Mesenchymal stem cell (in vitro differentiated cells and primary cell): ENCODE measurements around the gene TOGARAM2.

ENCODE experiments used
- DNase-seq: peaks from one replicate; pipeline ENCODE4 v3.0.0-alpha.2; 2013
- H2AFZ ChIP-seq: one replicate; pipeline ENCODE4 v1.6.1; 2013; ENCODE audit warnings: low read depth, mild to moderate bottlenecking, control low read depth, inconsistent platforms, low read length, moderate library complexity
- H2AK5ac ChIP-seq: 2 replicates; pipeline ENCODE4 v1.6.1; 2013; ENCODE audit warnings: low read length, moderate library complexity, mild to moderate bottlenecking, inconsistent platforms; ENCODE audit not compliant: severe bottlenecking
- H2BK120ac ChIP-seq: one replicate; pipeline ENCODE4 v1.6.1; 2013; ENCODE audit warnings: low read depth, mild to moderate bottlenecking, inconsistent platforms, low read length, moderate library complexity
- H2BK12ac ChIP-seq, 2 experiments: one replicate each; pipeline ENCODE4 v1.6.1; 2013; ENCODE audit warnings: inconsistent platforms in 2 of 2, low read length in 2 of 2, mild to moderate bottlenecking in 2 of 2, moderate library complexity in 2 of 2, control low read depth in 1 of 2
- H2BK15ac ChIP-seq: one replicate; pipeline ENCODE4 v1.6.1; 2013; ENCODE audit warnings: mild to moderate bottlenecking, low read depth, inconsistent platforms; ENCODE audit not compliant: poor library complexity, severe bottlenecking
- H2BK5ac ChIP-seq: 2 replicates; pipeline ENCODE4 v1.6.1; 2013; ENCODE audit warnings: low read depth, mild to moderate bottlenecking, low read length, control low read depth, inconsistent platforms; ENCODE audit not compliant: poor library complexity, severe bottlenecking
- H3K14ac ChIP-seq, 2 experiments: one replicate each; pipeline ENCODE4 v1.6.1; 2013; ENCODE audit warnings: inconsistent platforms in 2 of 2, low read length in 2 of 2, control low read depth in 1 of 2, mild to moderate bottlenecking in 1 of 2, moderate library complexity in 1 of 2
- H3K18ac ChIP-seq, 2 experiments: one replicate each; pipeline ENCODE4 v1.6.1; 2013; ENCODE audit warnings: inconsistent platforms in 2 of 2, low read length in 2 of 2, control low read depth in 1 of 2, low read depth in 1 of 2, mild to moderate bottlenecking in 1 of 2
- H3K23ac ChIP-seq, 2 experiments: one replicate each; pipeline ENCODE4 v1.6.1; 2013; ENCODE audit warnings: inconsistent platforms in 2 of 2, low read length in 2 of 2, mild to moderate bottlenecking in 2 of 2, moderate library complexity in 2 of 2, control low read depth in 1 of 2
- H3K27ac ChIP-seq: 2 replicates; pipeline ENCODE4 v1.5.1; 2013; ENCODE audit warnings: mild to moderate bottlenecking, moderate library complexity, low read length, control low read depth, inconsistent platforms; ENCODE audit not compliant: poor library complexity, severe bottlenecking
- H3K27me3 ChIP-seq, 2 experiments: 2 replicates each; pipeline versions ENCODE4 v1.6.1 to v1.7.0; 2013; ENCODE audit warnings: low read length in 2 of 2, mild to moderate bottlenecking in 2 of 2, moderate library complexity in 2 of 2, control low read depth in 1 of 2, inconsistent platforms in 1 of 2; ENCODE audit not compliant: control insufficient read depth in 1 of 2, insufficient read depth in 1 of 2
- H3K36me3 ChIP-seq, 2 experiments: 2 replicates each; pipeline versions ENCODE4 v1.6.1 to v1.7.0; 2013; ENCODE audit warnings: low read length in 2 of 2, control low read depth in 1 of 2, inconsistent platforms in 1 of 2, low read depth in 1 of 2, mild to moderate bottlenecking in 1 of 2; ENCODE audit not compliant: insufficient read depth in 2 of 2, control insufficient read depth in 1 of 2
- H3K4ac ChIP-seq, 2 experiments: one replicate each; pipeline ENCODE4 v1.6.1; 2013; ENCODE audit warnings: inconsistent platforms in 2 of 2, low read length in 2 of 2, mild to moderate bottlenecking in 2 of 2, moderate library complexity in 2 of 2, control low read depth in 1 of 2, low read depth in 1 of 2
- H3K4me1 ChIP-seq: 2 replicates; pipeline ENCODE4 v1.6.1; 2013; ENCODE audit warnings: low read depth, low read length, control low read depth; ENCODE audit not compliant: control insufficient read depth, insufficient read depth
- H3K4me2 ChIP-seq: 2 replicates; pipeline ENCODE4 v1.6.1; 2013; ENCODE audit warnings: low read length, mild to moderate bottlenecking, inconsistent platforms; ENCODE audit not compliant: poor library complexity, severe bottlenecking
- H3K4me3 ChIP-seq, 2 experiments: 2 replicates each; pipeline versions ENCODE4 v1.5.1 to v1.7.0; 2013; ENCODE audit warnings: low read length in 2 of 2, mild to moderate bottlenecking in 2 of 2, control low read depth in 1 of 2, low read depth in 1 of 2; ENCODE audit not compliant: insufficient read depth in 1 of 2
- H3K79me1 ChIP-seq: replicated peaks from 2 replicates; pipeline ENCODE4 v1.6.1; 2013; ENCODE audit warnings: mild to moderate bottlenecking, control low read depth, low read length, inconsistent platforms; ENCODE audit not compliant: poor library complexity, severe bottlenecking
- H3K9ac ChIP-seq: 2 replicates; pipeline ENCODE4 v1.7.0; 2013; ENCODE audit warnings: mild to moderate bottlenecking, low read length, moderate library complexity
- H3K9me3 ChIP-seq: 2 replicates; pipeline ENCODE4 v1.7.0; 2013; ENCODE audit warnings: mild to moderate bottlenecking, low read length; ENCODE audit not compliant: control insufficient read depth
- H4K8ac ChIP-seq: one replicate; pipeline ENCODE4 v1.6.1; 2013; ENCODE audit warnings: inconsistent platforms, mild to moderate bottlenecking, low read length, moderate library complexity
- H4K91ac ChIP-seq: one replicate; pipeline ENCODE4 v1.6.1; 2013; ENCODE audit warnings: mild to moderate bottlenecking, low read length, inconsistent platforms
- WGBS: methylation state at CpG from one replicate; pipeline ENCODE4 v1.1.7; 2013; ENCODE audit warnings: mixed read lengths; 5-methylcytosine and 5-hydroxymethylcytosine counted together

The TOGARAM2 gene

GRCh38 chr2:29022679-29023078 lies 41.6 kb downstream of the TOGARAM2 start:
- Histone ChIP-seq H3K27ac (no peak overlapping the region), H2BK12ac (no peak overlapping the region), H3K4me1 (peaks cover 6% of the 10 kb centered on the region), H2BK120ac (no peak overlapping the region), H3K18ac (no peak overlapping the region), H3K79me1 (no peaks in the 10 kb centered on the region), H2AK5ac (no peak overlapping the region), H3K4me3 (no peak overlapping the region), H3K4me2 (no peak overlapping the region), H3K4ac (no peak overlapping the region), H3K36me3 (no peaks in the 10 kb centered on the region), H3K14ac (no peak overlapping the region), H3K23ac (no peak overlapping the region), H4K91ac (no peak overlapping the region), H3K27me3 (peaks cover 0 to 65% of the 10 kb centered on the region in 2 experiments), H4K8ac (no peak overlapping the region), H2BK5ac (no peak overlapping the region), H3K9me3 (no peaks in the 10 kb centered on the region), H2BK15ac (no peak overlapping the region), H3K9ac (no peak overlapping the region), H2AFZ (no peak overlapping the region)
- no peak for DNase-seq
- WGBS, result 74% methylated on average over 3 of the region's 6 CpGs

- H3K27me3 ChIP-seq, result peaks cover 0 to 66% of the 10 kb centered on the region in 2 experiments
- H3K4me3 ChIP-seq, result no peak overlapping the region
- WGBS, result 95% methylated on average over 4 of the region's 4 CpGs
- H3K14ac ChIP-seq, result no peak overlapping the region
- no peak overlapping the region for H4K91ac ChIP-seq
- H2BK12ac ChIP-seq, result no peak overlapping the region
- H3K23ac ChIP-seq, result no peak overlapping the region
- no peak overlapping the region for H2BK120ac ChIP-seq
- no peaks in the 10 kb centered on the region for H3K36me3 ChIP-seq
- H3K79me1 ChIP-seq, result no peaks in the 10 kb centered on the region
- H3K18ac ChIP-seq, result no peak overlapping the region
- peaks cover 6% of the 10 kb centered on the region for H3K4me1 ChIP-seq
- no peak overlapping the region for H2BK15ac ChIP-seq
- H2AK5ac ChIP-seq, result no peak overlapping the region
- no peaks in the 10 kb centered on the region for H3K9me3 ChIP-seq
- H2AFZ ChIP-seq, result no peak overlapping the region
- no peak overlapping the region for H3K4ac ChIP-seq
- DNase-seq, result no peak
- H3K27ac ChIP-seq, result no peak overlapping the region
- no peak overlapping the region for H4K8ac ChIP-seq
- H3K9ac ChIP-seq, result no peak overlapping the region
- H2BK5ac ChIP-seq, result no peak overlapping the region
- no peak overlapping the region for H3K4me2 ChIP-seq
Observed at GRCh38 chr2:29023188-29023587, 42.1 kb downstream of the TOGARAM2 start.

GRCh38 chr2:29024882-29025430 lies 43.9 kb downstream of the TOGARAM2 start:
- 77% methylated on average over 4 of the region's 4 CpGs for WGBS
- Histone ChIP-seq H3K9ac (no peak overlapping the region), H3K27ac (no peak overlapping the region), H3K27me3 (peaks cover 0 to 58% of the 10 kb centered on the region in 2 experiments), H3K36me3 (no peaks in the 10 kb centered on the region), H3K18ac (no peak overlapping the region), H3K9me3 (no peaks in the 10 kb centered on the region), H3K23ac (no peak overlapping the region), H3K4me2 (no peak overlapping the region), H4K91ac (no peak overlapping the region), H2AK5ac (no peak overlapping the region), H2AFZ (no peak overlapping the region), H3K79me1 (no peaks in the 10 kb centered on the region), H2BK5ac (no peak overlapping the region), H3K4me3 (no peak overlapping the region), H2BK15ac (no peak overlapping the region), H3K14ac (no peak overlapping the region), H3K4me1 (peaks cover 6% of the 10 kb centered on the region), H4K8ac (no peak overlapping the region), H3K4ac (no peak overlapping the region), H2BK120ac (no peak overlapping the region), H2BK12ac (no peak overlapping the region)
- peak; percentile 16 for DNase-seq

GRCh38 chr2:29025711-29026110 lies 44.6 kb downstream of the TOGARAM2 start:
- Histone ChIP-seq H3K18ac (no peak overlapping the region), H3K9me3 (no peaks in the 10 kb centered on the region)

More at GRCh38 chr2:29025711-29026110, 44.6 kb downstream of the TOGARAM2 start:
- no peak overlapping the region for H3K9ac ChIP-seq
- H3K14ac ChIP-seq, result no peak overlapping the region
- H4K8ac ChIP-seq, result no peak overlapping the region
- H2BK12ac ChIP-seq, result no peak overlapping the region
- no peak overlapping the region for H3K23ac ChIP-seq
- WGBS, result 68% methylated on average over 3 of the region's 3 CpGs
- H3K4me2 ChIP-seq, result no peak overlapping the region
- no peak overlapping the region for H2AK5ac ChIP-seq
- peaks cover 3 to 58% of the 10 kb centered on the region in 2 experiments for H3K27me3 ChIP-seq
- H4K91ac ChIP-seq, result no peak overlapping the region
- no peak overlapping the region for H3K27ac ChIP-seq
- H3K79me1 ChIP-seq, result no peaks in the 10 kb centered on the region
- no peak overlapping the region for H2BK15ac ChIP-seq
- no peaks in the 10 kb centered on the region for H3K36me3 ChIP-seq
- H3K4ac ChIP-seq, result no peak overlapping the region
- peaks cover 6% of the 10 kb centered on the region for H3K4me1 ChIP-seq
- no peak overlapping the region for H2BK120ac ChIP-seq
- no peak overlapping the region for H2BK5ac ChIP-seq
- DNase-seq, result no peak
- H3K4me3 ChIP-seq, result no peak overlapping the region
- no peak overlapping the region for H2AFZ ChIP-seq
